ENCODE results near the gene SUPT20H.
"Not testable (repeated sequence)": the region's sequence is repeated elsewhere in the genome, so short reads cannot be mapped to it uniquely, and the experiment has no call there.

The SUPT20H gene

DNA sequence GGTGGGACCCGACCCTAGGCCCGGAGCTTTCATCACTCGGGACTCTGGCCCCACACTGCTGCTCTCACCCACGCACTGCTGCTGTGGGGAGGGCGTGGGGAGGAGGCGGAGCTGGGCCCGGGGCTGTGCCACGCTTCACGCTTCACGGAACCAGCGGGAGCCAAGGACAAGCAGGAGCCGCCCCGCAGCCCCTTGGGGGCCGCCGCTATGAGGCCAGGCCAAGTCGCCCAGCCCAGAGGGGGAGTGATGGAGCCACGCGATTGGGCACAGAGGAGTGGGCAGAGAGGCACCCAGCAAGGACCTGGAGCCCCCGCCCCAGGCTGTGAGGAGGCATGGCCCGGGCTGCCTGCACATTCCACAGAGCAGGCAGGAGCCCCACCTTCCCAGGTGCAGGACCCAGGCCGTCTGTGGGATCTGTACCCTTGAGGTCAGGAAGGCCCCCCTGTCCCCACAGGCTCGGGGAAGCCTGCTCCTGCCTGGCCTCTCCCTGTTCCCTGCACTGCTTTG, 10.2 kb upstream of the SUPT20H start:
- no peak for DNase-seq

GRCh38 chr13:37068962-37069361, 9.5 kb upstream of the SUPT20H start:
- DNase-seq = no peak

DNA sequence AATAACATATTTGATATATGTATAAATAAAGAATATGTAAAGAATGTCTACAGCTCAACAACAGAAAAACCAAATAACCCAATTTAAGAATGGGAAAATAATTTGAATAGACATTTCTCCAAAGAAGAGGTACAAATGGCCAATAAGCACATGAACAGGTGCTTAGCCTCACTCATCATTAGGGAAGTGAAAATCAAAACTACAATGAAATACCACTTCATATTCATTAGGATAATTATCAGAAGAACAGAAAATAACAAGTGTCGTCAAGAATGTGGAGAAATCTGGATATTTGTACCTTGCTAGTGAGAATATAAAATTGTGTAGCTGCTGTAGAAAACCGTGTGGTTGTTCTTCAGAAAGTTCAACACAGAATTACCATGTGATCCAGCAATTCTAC, 8.4 kb upstream of the SUPT20H start:
- DNase-seq = no peak

DNA sequence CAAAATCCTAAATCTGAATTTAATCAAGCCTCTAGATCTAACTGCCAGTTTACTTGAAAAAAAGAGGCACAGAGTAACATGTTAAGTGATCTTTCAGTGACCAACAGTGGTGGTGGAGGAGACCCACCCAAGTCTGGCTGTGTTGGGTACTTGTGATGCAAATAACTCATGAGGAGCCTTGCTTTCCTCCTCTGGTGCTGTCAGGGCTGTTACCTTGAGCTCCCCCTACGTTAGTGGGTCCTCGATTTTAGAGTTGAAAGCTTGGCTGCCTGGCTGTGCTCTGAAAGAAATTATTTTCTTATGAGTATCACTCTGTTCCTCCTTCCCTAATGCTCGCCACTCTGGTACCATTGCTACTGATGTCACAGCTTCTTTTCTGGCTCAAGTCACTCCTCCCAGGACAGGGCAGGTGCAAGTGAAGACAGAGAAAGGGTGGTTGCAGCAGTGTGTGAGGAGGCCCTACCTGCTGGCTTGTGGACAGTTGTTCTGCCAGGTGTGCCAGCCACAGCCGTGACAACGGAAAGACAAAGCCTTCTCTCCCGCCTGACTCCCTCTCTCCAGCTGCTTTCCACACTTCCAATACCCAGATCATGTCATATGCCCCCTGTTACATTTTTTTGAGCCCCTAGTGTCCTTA, 6.5 kb upstream of the SUPT20H start:
- no peak for DNase-seq

DNA sequence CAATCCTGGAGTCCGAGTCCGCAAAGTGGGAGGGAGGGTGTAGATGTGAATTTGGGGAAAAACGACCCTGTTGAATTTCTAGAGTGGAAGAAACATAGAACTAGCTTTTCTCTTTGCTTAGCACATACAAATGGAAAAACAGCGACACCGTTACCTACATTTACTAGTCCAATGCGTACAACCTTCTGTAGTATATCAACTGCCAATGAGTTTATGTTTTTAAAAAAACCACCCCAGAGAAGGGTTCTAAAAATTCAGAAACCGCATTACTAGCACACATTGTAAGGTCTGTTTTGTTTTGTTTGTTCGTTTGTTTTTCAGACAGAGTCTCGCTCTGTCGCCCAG, 332 bp upstream of the SUPT20H start:
- DNase-seq = no peak

DNA sequence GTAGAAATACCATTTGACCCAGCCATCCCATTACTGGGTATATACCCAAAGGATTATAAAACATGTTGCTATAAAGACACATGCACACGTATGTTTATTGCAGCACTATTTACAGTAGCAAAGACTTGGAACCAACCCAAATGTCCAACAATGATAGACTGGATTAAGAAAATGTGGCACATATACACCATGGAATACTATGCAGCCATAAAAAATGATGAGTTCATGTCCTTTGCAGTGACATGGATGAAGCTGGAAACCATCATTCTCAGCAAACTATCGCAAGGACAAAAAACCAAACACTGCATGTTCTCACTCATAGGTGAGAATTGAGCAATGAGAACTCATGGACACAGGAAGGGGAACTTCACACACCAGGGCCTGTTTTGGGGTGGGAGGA, 3.3 kb downstream of the SUPT20H start:
- DNase-seq = not testable (repeated sequence)

DNA sequence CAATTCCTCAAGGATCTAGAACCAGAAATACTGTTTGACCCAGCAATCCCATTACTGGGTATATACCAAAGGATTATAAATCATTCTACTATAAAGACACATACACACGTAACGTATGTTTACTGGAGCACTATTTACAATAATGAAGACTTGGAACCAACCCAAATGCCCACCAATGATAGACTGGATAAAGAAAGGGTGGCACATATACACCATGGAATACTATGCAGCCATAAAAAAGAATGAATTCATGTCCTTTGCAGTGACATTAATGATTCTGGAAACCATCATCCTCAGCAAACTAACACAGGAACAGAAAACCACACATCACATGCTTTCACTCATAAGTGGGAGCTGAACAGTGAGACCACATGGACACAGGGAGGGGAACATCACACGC, 6.4 kb downstream of the SUPT20H start:
- DNase-seq = not testable (repeated sequence)

- no peak for DNase-seq
Observed at GRCh38 chr13:37049810-37050209, 9.7 kb downstream of the SUPT20H start.

- DNase-seq = no peak
Observed at GRCh38 chr13:37047846-37048245, 11.6 kb downstream of the SUPT20H start.

DNA sequence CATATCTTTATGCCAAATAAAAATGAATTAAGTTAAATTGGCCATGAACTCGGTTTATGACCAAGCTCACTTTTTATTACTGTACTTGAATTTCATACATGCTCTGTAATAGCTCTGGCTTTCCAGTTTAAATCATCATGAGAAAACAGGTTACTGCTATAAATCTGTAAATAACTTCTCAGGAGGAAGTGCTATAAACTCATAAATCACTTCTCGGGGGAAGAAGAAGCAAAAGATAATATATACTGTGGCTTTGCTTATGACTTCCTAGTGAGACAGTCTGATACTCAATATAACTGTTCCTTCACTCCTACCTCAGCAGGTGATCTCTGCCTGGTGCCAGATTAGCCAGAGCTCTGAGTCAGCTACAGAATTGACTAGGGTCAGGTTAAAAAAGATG, 12.5 kb downstream of the SUPT20H start:
- DNase-seq = no peak

GRCh38 chr13:37046062-37046461, 13.4 kb downstream of the SUPT20H start:
- no peak for DNase-seq

DNA sequence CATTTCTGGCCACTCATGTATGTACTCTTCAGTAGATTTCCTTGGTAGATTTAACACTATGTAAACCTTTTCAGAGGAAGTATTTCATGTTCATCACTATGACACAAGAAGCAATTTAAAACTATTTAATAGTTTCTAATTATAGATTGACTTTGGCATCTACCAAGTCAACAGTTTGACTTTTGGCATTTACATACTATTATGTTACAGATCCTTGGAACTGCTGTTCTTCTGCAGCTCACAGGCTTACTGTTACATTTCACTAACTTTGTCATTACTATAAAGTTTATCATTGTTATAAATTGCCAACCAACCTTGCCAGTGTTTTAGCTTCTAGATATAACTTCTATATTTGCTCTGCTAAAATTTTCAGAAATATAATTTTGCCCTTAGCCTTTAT, 18.7 kb downstream of the SUPT20H start:
- DNase-seq = no peak

DNA sequence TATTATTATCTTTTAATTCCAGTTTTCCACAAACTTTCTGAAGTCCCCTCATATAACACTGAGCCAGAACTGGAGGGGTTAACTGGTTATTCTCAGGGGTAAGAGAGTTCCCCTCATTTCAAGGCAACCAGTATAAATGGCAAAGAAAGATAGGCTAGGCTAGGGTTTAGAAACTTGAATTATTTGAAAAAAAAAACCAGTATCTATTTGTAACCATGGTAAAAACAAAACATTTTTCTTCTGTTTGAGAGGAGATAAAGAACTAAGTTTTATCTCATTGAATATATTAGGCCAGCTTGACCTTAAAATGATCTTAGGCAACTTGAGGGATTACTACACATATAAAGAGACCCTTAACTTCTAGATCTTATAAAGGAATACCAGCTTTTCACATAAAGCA, 19.6 kb downstream of the SUPT20H start:
- no peak for DNase-seq

- no peak for DNase-seq
Observed at GRCh38 chr13:37037241-37037640, 22.2 kb downstream of the SUPT20H start.

DNA sequence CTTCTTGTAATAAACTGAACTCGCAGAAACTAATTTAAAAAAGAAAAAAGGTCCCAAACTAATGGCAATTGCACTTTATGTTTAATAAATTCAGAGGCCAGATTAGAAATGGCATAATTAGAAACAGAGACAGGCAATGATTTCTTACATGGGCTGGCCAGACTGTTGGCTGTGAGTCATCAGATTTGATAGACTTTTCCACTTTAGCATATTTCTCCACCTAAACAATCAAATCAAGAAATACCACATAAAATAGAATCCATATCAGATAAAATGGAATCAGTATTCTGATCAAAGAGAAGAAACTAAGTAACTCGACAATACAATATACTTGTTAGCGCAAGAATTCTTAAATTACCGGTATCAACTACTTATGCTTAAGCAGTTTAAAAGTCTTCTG, 29.9 kb downstream of the SUPT20H start:
- DNase-seq = no peak

DNA sequence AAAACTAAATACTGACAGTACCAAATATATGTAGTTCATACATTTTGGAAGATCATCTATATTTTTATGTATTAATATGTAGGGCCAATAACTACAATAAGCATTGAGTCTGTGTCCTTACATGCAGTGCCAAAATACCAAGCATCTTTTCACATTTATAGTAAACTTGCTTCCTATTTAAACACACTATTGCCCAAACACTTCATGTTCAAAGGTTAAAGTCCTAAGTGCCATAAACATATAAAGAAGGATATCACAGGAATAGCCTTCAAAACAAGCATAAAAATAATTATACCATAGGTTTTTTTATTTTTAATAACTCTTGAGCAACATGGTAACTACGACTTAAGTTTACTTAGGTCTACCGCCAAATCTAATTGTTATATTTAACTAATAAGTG, 31.8 kb downstream of the SUPT20H start:
- DNase-seq = no peak

GRCh38 chr13:37026771-37027170, 32.7 kb downstream of the SUPT20H start:
- DNase-seq = no peak

GRCh38 chr13:37023871-37024270, 35.6 kb downstream of the SUPT20H start:
- DNase-seq = no peak

GRCh38 chr13:37014609-37015008, 44.9 kb downstream of the SUPT20H start:
- no peak for DNase-seq

DNA sequence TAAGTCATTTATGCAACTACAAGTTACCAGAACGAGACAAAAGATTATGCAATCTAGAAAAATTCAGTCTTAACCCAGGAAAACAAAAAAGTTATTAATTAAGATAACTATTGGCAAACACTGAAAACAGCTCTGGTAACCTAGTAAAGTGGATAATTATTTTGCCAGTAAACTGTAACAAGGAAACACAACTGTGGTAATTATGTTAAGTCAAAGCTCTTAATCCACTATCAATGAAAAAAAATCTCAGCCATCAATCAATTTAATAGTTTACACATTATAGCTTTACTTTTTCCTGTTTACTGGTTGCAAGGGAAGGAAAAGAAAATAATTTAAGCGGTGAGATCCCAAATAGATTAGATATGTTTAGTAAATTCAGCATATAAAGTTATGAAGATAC, 47.7 kb downstream of the SUPT20H start:
- no peak for DNase-seq

GRCh38 chr13:37011002-37011401, 48.5 kb downstream of the SUPT20H start:
- no peak for DNase-seq

GRCh38 chr13:37010424-37010823, 49.1 kb downstream of the SUPT20H start:
- no peak for DNase-seq

- no peak for DNase-seq
Observed at GRCh38 chr13:37009692-37010091, 49.8 kb downstream of the SUPT20H start.

- DNase-seq = no peak
Observed at GRCh38 chr13:37001921-37002250, 57.6 kb downstream of the SUPT20H start.

- peak; percentile 92 for DNase-seq
Observed at GRCh38 chr13:36999054-36999714, 60.3 kb downstream of the SUPT20H start, which contains the start of gene ALG5. TSS of gene ALG5 (minus strand) at chr13:36999340. CDS start at chr13:36999300, 40 bp downstream.
